GM23248 (cell line): ENCODE results near the gene AMELY.

Experiments
- EZH2 ChIP-seq: fragments of 200-600 bp; sonication (generic); IDR thresholded peaks from 2 replicates; pipeline ENCODE4 v1.6.1; 2018; ENCODE audit warnings: antibody characterized with exemption, mild to moderate bottlenecking; ENCODE audit not compliant: insufficient read depth, poor library complexity, severe bottlenecking
- EZH2phosphoT487 ChIP-seq: fragments of 200-600 bp; sonication (generic); IDR thresholded peaks from 2 replicates; pipeline ENCODE4 v1.6.1; 2018; ENCODE audit warnings: antibody characterized with exemption, moderate library complexity, mild to moderate bottlenecking, low read depth; ENCODE audit not compliant: insufficient read depth

GRCh38 chrY:6911253-6911881 lies at the start of gene AMELY:
- TF ChIP-seq EZH2phosphoT487: no peak
- TF ChIP-seq EZH2: no peak
